Astrocyte of the spinal cord (primary cell): ENCODE measurements around the gene CDT1.

ENCODE experiments used
- DNase-seq: peaks from one replicate; pipeline ENCODE4 v3.0.0; 2011; ENCODE audit warnings: low read depth, low spot score
- H3K4me3 ChIP-seq: 2 replicates; pipeline ENCODE4 v1.5.1; 2011; ENCODE audit warnings: low read depth, mild to moderate bottlenecking, low read length, moderate library complexity
- CTCF ChIP-seq: IDR thresholded peaks from 2 replicates; pipeline ENCODE4 v1.5.1; 2012; ENCODE audit warnings: low read depth, mild to moderate bottlenecking, low read length, inconsistent platforms
- in situ Hi-C: cut with HindIII; loops from 2 replicates; pipeline ENCODE4 v1.10.0; 2017; ENCODE audit warnings: low sequenced_read_pairs

The CDT1 gene

GRCh38 chr16:88857728-88858339 is 54.2 kb downstream of the CDT1 start:
- DNase-seq = peak; percentile 69
- TF ChIP-seq CTCF = peak; percentile 87
- in situ Hi-C loops = no loop called here

More at GRCh38 chr16:88857728-88858339, 54.2 kb downstream of the CDT1 start:
- H3K4me3 ChIP-seq = peak overlapping the region; percentile 98
